ENCODE results near the gene ELFN2.

DNA sequence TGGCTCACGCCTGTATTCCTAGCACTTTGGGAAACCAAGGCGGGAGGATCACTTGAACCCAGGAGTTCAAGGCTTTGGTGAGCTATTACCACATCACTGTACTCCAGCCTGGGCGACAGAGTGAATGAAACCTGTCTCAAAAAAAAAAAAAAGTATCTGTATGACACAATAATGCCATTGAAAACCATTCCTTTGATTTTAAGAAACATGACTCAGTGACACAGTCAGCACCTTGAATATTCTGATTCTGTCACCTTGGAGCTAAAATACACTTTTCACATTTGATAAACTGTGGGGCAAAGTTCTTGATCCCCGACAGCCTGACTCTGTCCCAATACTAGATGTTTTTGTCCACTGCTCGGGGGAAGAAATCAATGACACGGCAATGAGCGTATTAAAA is 16.7 kb upstream of the ELFN2 start:
- TF ChIP-seq SP1 (IDR thresholded peaks at IDR 0.05) (no peak), LEF1 (IDR thresholded peaks at IDR 0.05; ENCODE audit: borderline replicate concordance) (no peak), CTBP1 (IDR thresholded peaks at IDR 0.05; ENCODE audit: borderline replicate concordance) (no peak), TARDBP (IDR thresholded peaks at IDR 0.05) (no peak)
